ENCODE measurements around the gene KCNMB3.

DNA sequence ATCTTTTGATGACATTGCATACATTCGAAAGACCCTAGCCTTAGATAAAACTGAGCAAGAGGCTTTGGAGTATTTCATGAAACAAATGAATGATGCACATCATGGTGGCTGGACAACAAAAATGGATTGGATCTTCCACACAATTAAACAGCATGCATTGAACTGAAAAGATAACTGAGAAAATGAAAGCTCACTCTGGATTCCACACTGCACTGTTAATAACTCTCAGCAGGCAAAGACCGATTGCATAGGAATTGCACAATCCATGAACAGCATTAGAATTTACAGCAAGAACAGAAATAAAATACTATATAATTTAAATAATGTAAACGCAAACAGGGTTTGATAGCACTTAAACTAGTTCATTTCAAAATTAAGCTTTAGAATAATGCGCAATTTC is 16.7 kb downstream of the KCNMB3 start:
- no peak for TF ChIP-seq PHB2 (IDR thresholded peaks at IDR 0.05; ENCODE audit: partially characterized antibody)
- TF ChIP-seq ZNF589 (CRISPR knock-in tag; conservative IDR thresholded peaks at IDR 0.05), result no peak
- TF ChIP-seq CCDC6 (CRISPR knock-in tag; IDR thresholded peaks at IDR 0.05), result no peak
- TF ChIP-seq, protein P1, sequence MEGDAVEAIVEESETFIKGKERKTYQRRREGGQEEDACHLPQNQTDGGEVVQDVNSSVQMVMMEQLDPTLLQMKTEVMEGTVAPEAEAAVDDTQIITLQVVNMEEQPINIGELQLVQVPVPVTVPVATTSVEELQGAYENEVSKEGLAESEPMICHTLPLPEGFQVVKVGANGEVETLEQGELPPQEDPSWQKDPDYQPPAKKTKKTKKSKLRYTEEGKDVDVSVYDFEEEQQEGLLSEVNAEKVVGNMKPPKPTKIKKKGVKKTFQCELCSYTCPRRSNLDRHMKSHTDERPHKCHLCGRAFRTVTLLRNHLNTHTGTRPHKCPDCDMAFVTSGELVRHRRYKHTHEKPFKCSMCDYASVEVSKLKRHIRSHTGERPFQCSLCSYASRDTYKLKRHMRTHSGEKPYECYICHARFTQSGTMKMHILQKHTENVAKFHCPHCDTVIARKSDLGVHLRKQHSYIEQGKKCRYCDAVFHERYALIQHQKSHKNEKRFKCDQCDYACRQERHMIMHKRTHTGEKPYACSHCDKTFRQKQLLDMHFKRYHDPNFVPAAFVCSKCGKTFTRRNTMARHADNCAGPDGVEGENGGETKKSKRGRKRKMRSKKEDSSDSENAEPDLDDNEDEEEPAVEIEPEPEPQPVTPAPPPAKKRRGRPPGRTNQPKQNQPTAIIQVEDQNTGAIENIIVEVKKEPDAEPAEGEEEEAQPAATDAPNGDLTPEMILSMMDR (CRISPR knock-in tag; IDR thresholded peaks at IDR 0.05), result no peak
- no peak for TF ChIP-seq ZNF274 (CRISPR knock-in tag; IDR thresholded peaks at IDR 0.05)
- TF ChIP-seq, protein P2, sequence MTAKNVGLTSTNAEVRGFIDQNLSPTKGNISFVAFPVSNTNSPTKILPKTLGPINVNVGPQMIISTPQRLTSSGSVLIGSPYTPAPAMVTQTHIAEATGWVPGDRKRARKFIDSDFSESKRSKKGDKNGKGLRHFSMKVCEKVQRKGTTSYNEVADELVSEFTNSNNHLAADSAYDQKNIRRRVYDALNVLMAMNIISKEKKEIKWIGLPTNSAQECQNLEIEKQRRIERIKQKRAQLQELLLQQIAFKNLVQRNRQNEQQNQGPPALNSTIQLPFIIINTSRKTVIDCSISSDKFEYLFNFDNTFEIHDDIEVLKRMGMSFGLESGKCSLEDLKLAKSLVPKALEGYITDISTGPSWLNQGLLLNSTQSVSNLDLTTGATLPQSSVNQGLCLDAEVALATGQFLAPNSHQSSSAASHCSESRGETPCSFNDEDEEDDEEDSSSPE (CRISPR knock-in tag; IDR thresholded peaks at IDR 0.05), result no peak
- no peak for TF ChIP-seq SALL2 (CRISPR knock-in tag; IDR thresholded peaks at IDR 0.05)
- TF ChIP-seq, protein P3, sequence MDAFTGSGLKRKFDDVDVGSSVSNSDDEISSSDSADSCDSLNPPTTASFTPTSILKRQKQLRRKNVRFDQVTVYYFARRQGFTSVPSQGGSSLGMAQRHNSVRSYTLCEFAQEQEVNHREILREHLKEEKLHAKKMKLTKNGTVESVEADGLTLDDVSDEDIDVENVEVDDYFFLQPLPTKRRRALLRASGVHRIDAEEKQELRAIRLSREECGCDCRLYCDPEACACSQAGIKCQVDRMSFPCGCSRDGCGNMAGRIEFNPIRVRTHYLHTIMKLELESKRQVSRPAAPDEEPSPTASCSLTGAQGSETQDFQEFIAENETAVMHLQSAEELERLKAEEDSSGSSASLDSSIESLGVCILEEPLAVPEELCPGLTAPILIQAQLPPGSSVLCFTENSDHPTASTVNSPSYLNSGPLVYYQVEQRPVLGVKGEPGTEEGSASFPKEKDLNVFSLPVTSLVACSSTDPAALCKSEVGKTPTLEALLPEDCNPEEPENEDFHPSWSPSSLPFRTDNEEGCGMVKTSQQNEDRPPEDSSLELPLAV (CRISPR knock-in tag; conservative IDR thresholded peaks at IDR 0.05; ENCODE audit: low read depth), result no peak
- TF ChIP-seq CHCHD3 (CRISPR knock-in tag; IDR thresholded peaks at IDR 0.05), result no peak
- TF ChIP-seq, protein P4, sequence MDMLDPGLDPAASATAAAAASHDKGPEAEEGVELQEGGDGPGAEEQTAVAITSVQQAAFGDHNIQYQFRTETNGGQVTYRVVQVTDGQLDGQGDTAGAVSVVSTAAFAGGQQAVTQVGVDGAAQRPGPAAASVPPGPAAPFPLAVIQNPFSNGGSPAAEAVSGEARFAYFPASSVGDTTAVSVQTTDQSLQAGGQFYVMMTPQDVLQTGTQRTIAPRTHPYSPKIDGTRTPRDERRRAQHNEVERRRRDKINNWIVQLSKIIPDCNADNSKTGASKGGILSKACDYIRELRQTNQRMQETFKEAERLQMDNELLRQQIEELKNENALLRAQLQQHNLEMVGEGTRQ (IDR thresholded peaks at IDR 0.05; ENCODE audit: low read depth, low read length), result no peak
- TF ChIP-seq, protein P4 (CRISPR knock-in tag; IDR thresholded peaks at IDR 0.05; ENCODE audit: borderline replicate concordance), result no peak
- TF ChIP-seq ARHGAP35 (CRISPR knock-in tag; IDR thresholded peaks at IDR 0.05; ENCODE audit: borderline replicate concordance), result no peak
- TF ChIP-seq, protein P5, sequence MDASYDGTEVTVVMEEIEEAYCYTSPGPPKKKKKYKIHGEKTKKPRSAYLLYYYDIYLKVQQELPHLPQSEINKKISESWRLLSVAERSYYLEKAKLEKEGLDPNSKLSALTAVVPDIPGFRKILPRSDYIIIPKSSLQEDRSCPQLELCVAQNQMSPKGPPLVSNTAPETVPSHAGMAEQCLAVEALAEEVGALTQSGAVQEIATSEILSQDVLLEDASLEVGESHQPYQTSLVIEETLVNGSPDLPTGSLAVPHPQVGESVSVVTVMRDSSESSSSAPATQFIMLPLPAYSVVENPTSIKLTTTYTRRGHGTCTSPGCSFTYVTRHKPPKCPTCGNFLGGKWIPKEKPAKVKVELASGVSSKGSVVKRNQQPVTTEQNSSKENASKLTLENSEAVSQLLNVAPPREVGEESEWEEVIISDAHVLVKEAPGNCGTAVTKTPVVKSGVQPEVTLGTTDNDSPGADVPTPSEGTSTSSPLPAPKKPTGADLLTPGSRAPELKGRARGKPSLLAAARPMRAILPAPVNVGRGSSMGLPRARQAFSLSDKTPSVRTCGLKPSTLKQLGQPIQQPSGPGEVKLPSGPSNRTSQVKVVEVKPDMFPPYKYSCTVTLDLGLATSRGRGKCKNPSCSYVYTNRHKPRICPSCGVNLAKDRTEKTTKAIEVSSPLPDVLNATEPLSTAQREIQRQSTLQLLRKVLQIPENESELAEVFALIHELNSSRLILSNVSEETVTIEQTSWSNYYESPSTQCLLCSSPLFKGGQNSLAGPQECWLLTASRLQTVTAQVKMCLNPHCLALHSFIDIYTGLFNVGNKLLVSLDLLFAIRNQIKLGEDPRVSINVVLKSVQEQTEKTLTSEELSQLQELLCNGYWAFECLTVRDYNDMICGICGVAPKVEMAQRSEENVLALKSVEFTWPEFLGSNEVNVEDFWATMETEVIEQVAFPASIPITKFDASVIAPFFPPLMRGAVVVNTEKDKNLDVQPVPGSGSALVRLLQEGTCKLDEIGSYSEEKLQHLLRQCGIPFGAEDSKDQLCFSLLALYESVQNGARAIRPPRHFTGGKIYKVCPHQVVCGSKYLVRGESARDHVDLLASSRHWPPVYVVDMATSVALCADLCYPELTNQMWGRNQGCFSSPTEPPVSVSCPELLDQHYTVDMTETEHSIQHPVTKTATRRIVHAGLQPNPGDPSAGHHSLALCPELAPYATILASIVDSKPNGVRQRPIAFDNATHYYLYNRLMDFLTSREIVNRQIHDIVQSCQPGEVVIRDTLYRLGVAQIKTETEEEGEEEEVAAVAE (CRISPR knock-in tag; IDR thresholded peaks at IDR 0.05; ENCODE audit: borderline replicate concordance), result no peak

Data from HepG2 (cell line).